Astrocyte (in vitro differentiated cells and primary cell): ENCODE results near the gene IGSF21. TPM values are rescaled to one million over a fixed set of nuclear protein-coding genes. Genes with fewer than 3 reads are reported as not detected.

ENCODE experiments used
- DNase-seq: peaks from one replicate; pipeline ENCODE4 v3.0.0-alpha.2; 2010; ENCODE audit warnings: low read depth
- FAIRE-seq: peaks from 2 replicates; lab custom pipeline; 2011; peaks lifted over from hg19 to GRCh38; lab: Jason Lieb, UNC
- H2AFZ ChIP-seq: 2 replicates; pipeline ENCODE4 v1.6.0; 2012; ENCODE audit warnings: low read depth, low read length, inconsistent platforms
- H3K27ac ChIP-seq: 2 replicates; pipeline ENCODE4 v1.5.1; 2011; ENCODE audit warnings: low read depth, low read length, inconsistent platforms
- H3K27me3 ChIP-seq: 2 replicates; pipeline ENCODE4 v1.6.0; 2011; ENCODE audit warnings: low read length, inconsistent platforms; ENCODE audit not compliant: insufficient read depth
- H3K36me3 ChIP-seq: 2 replicates; pipeline ENCODE4 v1.5.1; 2011; ENCODE audit warnings: low read length, inconsistent platforms; ENCODE audit not compliant: insufficient read depth
- H3K4me1 ChIP-seq: 2 replicates; pipeline ENCODE4 v1.5.1; 2011; ENCODE audit warnings: low read length, inconsistent platforms; ENCODE audit not compliant: insufficient read depth
- H3K4me2 ChIP-seq: 2 replicates; pipeline ENCODE4 v1.6.0; 2012; ENCODE audit warnings: low read length, inconsistent platforms
- H3K4me3 ChIP-seq: 2 replicates; pipeline ENCODE4 v1.5.1; 2011; ENCODE audit warnings: low read depth, mild to moderate bottlenecking, low read length, inconsistent platforms; ENCODE audit not compliant: insufficient read depth
- H3K79me2 ChIP-seq: 2 replicates; pipeline ENCODE4 v1.6.0; 2012; ENCODE audit warnings: mild to moderate bottlenecking, low read length, inconsistent platforms; ENCODE audit not compliant: insufficient read depth
- H3K9ac ChIP-seq: 2 replicates; pipeline ENCODE4 v1.6.0; 2012; ENCODE audit warnings: mild to moderate bottlenecking, low read length, inconsistent platforms
- H3K9me3 ChIP-seq: 2 replicates; pipeline ENCODE4 v1.5.1; 2012; ENCODE audit warnings: low read depth, mild to moderate bottlenecking, low read length, inconsistent platforms; ENCODE audit not compliant: insufficient read depth
- H4K20me1 ChIP-seq: 2 replicates; pipeline ENCODE4 v1.6.0; 2012; ENCODE audit warnings: low read length, inconsistent platforms; ENCODE audit not compliant: insufficient read depth
- H3K27ac Mint-ChIP-seq: one replicate; pipeline ENCODE4 v1.8.0; 2021; ENCODE audit warnings: mild to moderate bottlenecking, mixed read lengths; ENCODE audit not compliant: unreplicated experiment
- H3K27me3 Mint-ChIP-seq: one replicate; pipeline ENCODE4 v1.8.0; 2021; ENCODE audit warnings: low read depth, mixed read lengths; ENCODE audit not compliant: unreplicated experiment
- H3K36me3 Mint-ChIP-seq: one replicate; pipeline ENCODE4 v1.8.0; 2021; ENCODE audit warnings: low read depth, mixed read lengths; ENCODE audit not compliant: unreplicated experiment
- H3K4me1 Mint-ChIP-seq: one replicate; pipeline ENCODE4 v1.8.0; 2021; ENCODE audit warnings: low read depth, mixed read lengths; ENCODE audit not compliant: unreplicated experiment
- H3K4me3 Mint-ChIP-seq: one replicate; pipeline ENCODE4 v1.8.0; 2021; ENCODE audit warnings: mild to moderate bottlenecking, moderate library complexity, mixed read lengths; ENCODE audit not compliant: unreplicated experiment
- H3K9me3 Mint-ChIP-seq: one replicate; pipeline ENCODE4 v1.8.0; 2021; ENCODE audit warnings: mild to moderate bottlenecking, mixed read lengths; ENCODE audit not compliant: unreplicated experiment
- EZH2 ChIP-seq: IDR thresholded peaks from 2 replicates; pipeline ENCODE4 v1.6.1; 2012; ENCODE audit warnings: mild to moderate bottlenecking, low read length, inconsistent platforms; ENCODE audit not compliant: insufficient read depth
- total RNA-seq: library from RNA; stranded (reverse); gene quantifications from 2 replicates; pipeline ENCODE4 v1.2.1, GENCODE V29; 2021
- TF ChIP-seq, protein P1 (sequence below): IDR thresholded peaks from 2 replicates; pipeline ENCODE4 v1.5.1; 2011; ENCODE audit warnings: low read depth, mild to moderate bottlenecking, inconsistent platforms, low read length, moderate library complexity; ENCODE audit not compliant: insufficient read depth

Gene IGSF21
- total RNA-seq, 1 donor from 2014 or later = not detected

DNA sequence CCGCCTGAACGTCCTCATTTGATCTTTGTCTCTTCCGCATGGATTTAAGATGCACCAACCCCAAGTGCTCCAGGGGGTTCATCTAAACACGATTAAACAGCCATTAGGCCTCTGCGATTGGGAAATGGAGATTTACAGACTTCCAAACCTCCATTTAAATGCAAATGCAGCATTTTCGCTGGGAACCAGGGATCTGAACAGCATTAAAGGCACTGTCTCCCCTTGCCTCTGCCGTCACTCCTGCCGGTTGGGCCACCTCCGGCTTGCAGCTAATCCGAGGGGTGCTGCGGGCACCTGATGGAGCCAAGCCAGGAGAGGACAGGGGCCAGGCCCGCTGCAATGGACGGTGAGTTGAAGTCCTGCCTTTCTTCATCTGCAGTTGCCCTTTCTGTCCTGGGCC lies 302.8 kb downstream of the IGSF21 start:
- no peak overlapping the region for H3K4me3 Mint-ChIP-seq
- FAIRE-seq = no peak

DNA sequence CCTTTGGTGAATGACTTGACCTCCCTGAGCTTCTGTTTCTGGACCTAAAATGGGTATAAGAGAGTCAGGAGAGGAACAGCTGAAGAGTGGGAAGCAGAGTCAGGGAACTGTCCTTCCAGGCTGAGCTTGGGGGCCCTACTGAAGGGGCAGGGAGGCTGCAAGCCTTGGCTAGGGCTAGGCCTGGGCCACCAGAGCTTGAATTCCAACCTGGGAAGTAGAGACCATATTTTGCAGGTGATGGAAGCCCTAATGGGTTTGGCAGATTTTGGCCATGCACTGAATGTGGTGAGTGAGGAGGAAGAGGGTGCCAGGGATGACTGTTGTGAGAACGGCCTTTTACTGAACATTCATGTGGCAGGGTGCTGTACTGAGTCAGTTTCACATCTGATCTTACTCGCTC lies 303.7 kb downstream of the IGSF21 start:
- Histone ChIP-seq H3K27me3 (no peaks in the 10 kb centered on the region), H3K9ac (no peak overlapping the region), H4K20me1 (no peaks in the 10 kb centered on the region), H3K79me2 (no peaks in the 10 kb centered on the region), H3K4me1 (no peaks in the 10 kb centered on the region), H3K36me3 (no peaks in the 10 kb centered on the region), H3K4me3 (no peak overlapping the region), H3K4me2 (no peak overlapping the region), H3K27ac (no peak overlapping the region), H2AFZ (no peak overlapping the region), H3K9me3 (peaks cover 9% of the 10 kb centered on the region)
- peaks cover 28% of the 10 kb centered on the region for H3K27me3 Mint-ChIP-seq
- H3K9me3 Mint-ChIP-seq = peaks cover 23% of the 10 kb centered on the region
- H3K4me1 Mint-ChIP-seq = peaks cover 8% of the 10 kb centered on the region
- H3K36me3 Mint-ChIP-seq = peaks cover 4% of the 10 kb centered on the region
- no peak for FAIRE-seq
- H3K4me3 Mint-ChIP-seq = no peak overlapping the region
- H3K27ac Mint-ChIP-seq = no peak overlapping the region
- TF ChIP-seq, protein P1, sequence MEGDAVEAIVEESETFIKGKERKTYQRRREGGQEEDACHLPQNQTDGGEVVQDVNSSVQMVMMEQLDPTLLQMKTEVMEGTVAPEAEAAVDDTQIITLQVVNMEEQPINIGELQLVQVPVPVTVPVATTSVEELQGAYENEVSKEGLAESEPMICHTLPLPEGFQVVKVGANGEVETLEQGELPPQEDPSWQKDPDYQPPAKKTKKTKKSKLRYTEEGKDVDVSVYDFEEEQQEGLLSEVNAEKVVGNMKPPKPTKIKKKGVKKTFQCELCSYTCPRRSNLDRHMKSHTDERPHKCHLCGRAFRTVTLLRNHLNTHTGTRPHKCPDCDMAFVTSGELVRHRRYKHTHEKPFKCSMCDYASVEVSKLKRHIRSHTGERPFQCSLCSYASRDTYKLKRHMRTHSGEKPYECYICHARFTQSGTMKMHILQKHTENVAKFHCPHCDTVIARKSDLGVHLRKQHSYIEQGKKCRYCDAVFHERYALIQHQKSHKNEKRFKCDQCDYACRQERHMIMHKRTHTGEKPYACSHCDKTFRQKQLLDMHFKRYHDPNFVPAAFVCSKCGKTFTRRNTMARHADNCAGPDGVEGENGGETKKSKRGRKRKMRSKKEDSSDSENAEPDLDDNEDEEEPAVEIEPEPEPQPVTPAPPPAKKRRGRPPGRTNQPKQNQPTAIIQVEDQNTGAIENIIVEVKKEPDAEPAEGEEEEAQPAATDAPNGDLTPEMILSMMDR = no peak
- no peak for TF ChIP-seq EZH2
- DNase-seq = no peak

More for the DNA sequence above, 302.8 kb downstream of the IGSF21 start:
- Histone ChIP-seq H3K4me1 (no peaks in the 10 kb centered on the region), H3K9ac (no peak overlapping the region), H3K36me3 (no peaks in the 10 kb centered on the region), H3K27ac (no peak overlapping the region), H2AFZ (no peak overlapping the region), H3K79me2 (no peaks in the 10 kb centered on the region), H4K20me1 (no peaks in the 10 kb centered on the region), H3K4me3 (no peak overlapping the region), H3K9me3 (peaks cover 9% of the 10 kb centered on the region), H3K4me2 (no peak overlapping the region), H3K27me3 (no peaks in the 10 kb centered on the region)
- peaks cover 4% of the 10 kb centered on the region for H3K36me3 Mint-ChIP-seq
- H3K27me3 Mint-ChIP-seq = peaks cover 34% of the 10 kb centered on the region
- peaks cover 8% of the 10 kb centered on the region for H3K4me1 Mint-ChIP-seq
- H3K27ac Mint-ChIP-seq = no peak overlapping the region
- TF ChIP-seq, protein P1 = no peak
- H3K9me3 Mint-ChIP-seq = peaks cover 23% of the 10 kb centered on the region
- DNase-seq = no peak

DNA sequence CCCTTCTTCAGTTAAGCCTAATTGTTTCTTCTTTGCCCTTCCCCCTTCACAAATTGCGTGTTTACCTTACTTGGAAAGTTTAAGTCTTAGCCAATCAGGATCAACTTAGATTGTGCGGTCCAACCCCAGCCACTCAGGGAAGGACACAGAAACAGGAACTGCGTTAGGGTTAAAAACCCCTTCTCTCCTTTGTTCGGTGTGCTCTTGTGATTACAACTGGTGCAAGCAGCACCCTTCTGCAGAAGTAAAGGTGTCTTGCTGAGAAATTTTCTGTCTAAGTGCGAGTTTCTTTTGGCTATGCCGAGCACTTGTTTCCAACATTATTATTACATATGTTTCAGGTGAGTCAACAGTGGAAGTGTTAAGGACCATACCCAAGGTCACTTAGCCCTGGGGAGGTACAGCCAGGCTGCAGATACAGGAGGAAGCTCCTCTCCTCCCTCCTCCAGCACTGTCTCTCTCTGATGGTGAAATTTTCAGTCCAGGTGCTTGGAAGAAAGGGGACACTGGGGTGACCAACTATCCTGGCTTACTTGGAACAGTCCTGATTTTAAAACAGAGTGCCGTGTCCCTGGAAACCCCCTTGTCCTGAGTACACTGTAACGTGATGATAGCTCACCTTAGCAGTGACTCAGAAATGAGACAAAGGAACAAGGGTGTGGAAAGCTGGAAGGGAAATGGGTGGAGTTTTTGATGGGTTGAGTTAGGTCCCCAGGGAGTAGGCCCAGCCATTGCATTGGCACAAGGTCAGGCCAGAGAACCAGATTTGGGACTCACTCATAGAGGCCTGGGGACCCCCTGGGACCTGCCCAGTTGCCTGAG lies 304.4 kb downstream of the IGSF21 start:
- no peak overlapping the region for H3K4me3 Mint-ChIP-seq
- H3K9me3 ChIP-seq = peaks cover 9% of the 10 kb centered on the region
- H3K4me1 ChIP-seq = no peaks in the 10 kb centered on the region
- H3K27me3 Mint-ChIP-seq = peaks cover 23% of the 10 kb centered on the region
- H3K4me1 Mint-ChIP-seq = peaks cover 8% of the 10 kb centered on the region
- no peaks in the 10 kb centered on the region for H4K20me1 ChIP-seq
- FAIRE-seq (no peak), DNase-seq (no peak)
- H3K4me2 ChIP-seq = no peak overlapping the region
- H2AFZ ChIP-seq = no peak overlapping the region
- no peaks in the 10 kb centered on the region for H3K27me3 ChIP-seq
- no peak for TF ChIP-seq EZH2
- TF ChIP-seq, protein P1 = no peak
- no peak overlapping the region for H3K9ac ChIP-seq
- no peaks in the 10 kb centered on the region for H3K36me3 ChIP-seq
- H3K27ac Mint-ChIP-seq = no peak overlapping the region
- H3K27ac ChIP-seq = no peak overlapping the region
- H3K4me3 ChIP-seq = no peak overlapping the region
- peaks cover 4% of the 10 kb centered on the region for H3K36me3 Mint-ChIP-seq
- no peaks in the 10 kb centered on the region for H3K79me2 ChIP-seq
- peaks cover 23% of the 10 kb centered on the region for H3K9me3 Mint-ChIP-seq
